HepG2 (cell line): ENCODE measurements around the gene CLCNKA. TPM values are rescaled to one million over a fixed set of nuclear protein-coding genes. Genes with fewer than 3 reads are reported as not detected.

Experiments used
- AGO2 ChIP-seq: fragments of 200-400 bp; formaldehyde crosslinking; optimal IDR thresholded peaks from 2 replicates; pipeline ENCODE3; 2017; ENCODE audit warnings: mild to moderate bottlenecking, low read depth, low read length, moderate library complexity
- CREB3 ChIP-seq: sonication (generic); formaldehyde crosslinking; IDR thresholded peaks from 2 replicates; pipeline ENCODE4 v1.5.0; 2020; ENCODE audit warnings: missing genetic modification reagents
- GATAD1 ChIP-seq: IDR thresholded peaks from 2 replicates; pipeline ENCODE4 v1.6.1; 2016; ENCODE audit warnings: missing genetic modification reagents, missing compliant biosample characterization
- HINFP ChIP-seq: sonication (generic); formaldehyde crosslinking; IDR thresholded peaks from 2 replicates; pipeline ENCODE4 v1.4.0; 2020; ENCODE audit warnings: low read depth, mild to moderate bottlenecking, missing genetic modification reagents
- HMGXB4 ChIP-seq, 2 experiments: sonication (generic) in 1 of 2; formaldehyde crosslinking in 1 of 2; IDR thresholded peaks; 2 replicates each; pipeline versions ENCODE4 v1.4.0 to v1.6.1; 2018 to 2020; ENCODE audit warnings: missing genetic modification reagents in 2 of 2, borderline replicate concordance in 1 of 2, low read depth in 1 of 2, mild to moderate bottlenecking in 1 of 2, missing biosample characterization in 1 of 2
- IRF9 ChIP-seq: sonication (generic); formaldehyde crosslinking; IDR thresholded peaks from 2 replicates; pipeline ENCODE4 v1.8.0; 2022; ENCODE audit warnings: missing genetic modification reagents, mild to moderate bottlenecking, borderline replicate concordance
- JUND ChIP-seq: sonication (generic); formaldehyde crosslinking; IDR thresholded peaks from 2 replicates; pipeline ENCODE4 v1.8.0; 2022; ENCODE audit warnings: mild to moderate bottlenecking, missing genetic modification reagents
- ZNF510 ChIP-seq: sonication (generic); formaldehyde crosslinking; IDR thresholded peaks from 2 replicates; pipeline ENCODE4 v1.4.0; 2020; ENCODE audit warnings: low read depth, mild to moderate bottlenecking, missing genetic modification reagents
- ZNF570 ChIP-seq: sonication (generic); formaldehyde crosslinking; IDR thresholded peaks from 2 replicates; pipeline ENCODE4 v1.4.0; 2020; ENCODE audit warnings: mild to moderate bottlenecking, missing genetic modification reagents, borderline replicate concordance
- ZNF639 ChIP-seq: conservative IDR thresholded peaks from 2 replicates; pipeline ENCODE4 v1.6.1; 2018; ENCODE audit warnings: missing genetic modification reagents
- ZNF703 ChIP-seq: sonication (generic); formaldehyde crosslinking; IDR thresholded peaks from 2 replicates; pipeline ENCODE4 v1.5.1; 2020; ENCODE audit warnings: missing genetic modification reagents, mild to moderate bottlenecking, moderate library complexity, borderline replicate concordance
- ZNF800 ChIP-seq: sonication (generic); formaldehyde crosslinking; IDR thresholded peaks from 2 replicates; pipeline ENCODE4 v1.4.0; 2020; ENCODE audit warnings: missing genetic modification reagents
- ZNF878 ChIP-seq: sonication (generic); formaldehyde crosslinking; IDR thresholded peaks from 2 replicates; pipeline ENCODE4 v1.8.1; 2023; ENCODE audit warnings: mild to moderate bottlenecking, missing genetic modification reagents, moderate library complexity
- polyA plus RNA-seq, 8 experiments: library from polyadenylated mRNA; depleted of rRNA in 3 of 8; stranded (reverse) in 7 of 8; unstranded in 1 of 8; fragments of >200 nt; fragmentation: Illumina TruSeq in 4 of 8; extraction: Trizol in 4 of 8; gene quantifications; 2 replicates each; pipeline versions ENCODE4 v1.2.1 to v1.2.3, GENCODE V29; 2011 to 2016; ENCODE audit warnings: low read depth in 4 of 8, missing spikeins in 1 of 8, mixed read lengths in 1 of 8; ENCODE audit not compliant: insufficient read depth in 1 of 8
- total RNA-seq, 5 experiments: library from RNA; depleted of rRNA; stranded (reverse); fragments of >200 nt; fragmentation: Illumina TruSeq; extraction: Trizol; gene quantifications; 2 replicates each; pipeline ENCODE4 v1.2.3, GENCODE V29; 2016; ENCODE audit warnings: low read depth in 1 of 5

Gene CLCNKA
- total and polyA plus RNA-seq, 2 of the 13 experiments (the other 11 are each of a cell fraction or from before 2014, with no cell fraction given) = 0.03 TPM; not detected in 1

GRCh38 chr1:15975805-15976680, 45.8 kb upstream of the CLCNKA start, which contains the start of gene ZBTB17 (continued):
- TF ChIP-seq ZNF639 (CRISPR knock-in tag) = peak; percentile 88
- peak; percentile 79; the same call in 1 of the 2 replicates for TF ChIP-seq IRF9 (CRISPR knock-in tag)
- TF ChIP-seq ZNF878 (CRISPR knock-in tag) = no peak
- TF ChIP-seq HINFP = no peak
- TF ChIP-seq CREB3 (CRISPR knock-in tag) = no peak
- TF ChIP-seq ZNF703 (CRISPR knock-in tag) = no peak
- peak; percentile 33; the same call in 1 of the 2 replicates for TF ChIP-seq ZNF570 (CRISPR knock-in tag)
- TF ChIP-seq GATAD1 = peak; percentile 93
- TF ChIP-seq ZNF800 (CRISPR knock-in tag) = 0 out of 2 replicates have a peak, but pooled peaks have one; percentile 24
- peak in 1 of 2 experiments; percentile 70; a peak in 2 of 4 replicates for TF ChIP-seq HMGXB4 (CRISPR knock-in tag; IDR thresholded peaks at IDR 0.05; ENCODE audit: borderline replicate concordance in 1 of 2, low read depth in 1 of 2)
- TF ChIP-seq JUND (CRISPR knock-in tag) = 0 out of 2 replicates have a peak, but pooled peaks have one; percentile 25
- peak; percentile 57 for TF ChIP-seq AGO2
- TF ChIP-seq ZNF510 (CRISPR knock-in tag) = peak; percentile 57; the same call in 1 of the 2 replicates
